Measurements from ENCODE around the gene HSP90AA1.
A peak's percentile ranks its signal among the peaks of the same experiment; 100 is the strongest.

The HSP90AA1 gene

DNA sequence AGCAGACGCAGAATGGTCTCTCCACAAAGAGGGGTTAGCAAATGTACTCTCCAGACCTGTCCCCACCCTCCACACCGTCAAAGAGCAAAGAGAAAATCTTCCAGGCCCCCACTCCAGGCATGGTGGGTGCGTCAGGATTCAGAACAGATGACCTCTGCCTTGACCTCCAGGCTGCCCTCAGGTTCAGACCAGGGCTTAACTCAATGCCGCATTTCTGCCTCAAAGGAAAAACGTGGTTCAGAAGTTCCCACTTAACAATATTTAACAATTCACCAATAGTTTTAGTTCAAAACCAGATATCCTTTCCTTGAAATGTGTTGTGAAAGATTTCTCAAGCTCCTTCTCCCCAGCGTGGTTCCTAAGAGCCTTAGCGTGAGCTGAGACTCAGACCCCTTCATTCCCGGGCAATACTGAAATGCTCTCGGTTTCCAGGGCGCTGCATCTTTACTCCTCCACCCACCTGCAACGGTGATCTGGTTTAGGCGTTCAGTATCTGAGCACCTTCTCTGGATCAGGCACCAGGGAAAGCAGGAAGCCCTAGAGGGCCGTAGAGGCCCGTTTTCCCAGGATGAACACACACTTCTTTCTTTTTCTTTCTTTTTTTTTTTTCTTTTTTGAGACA is 22.9 kb downstream of the HSP90AA1 start:
- H3K27me3 ChIP-seq (ENCODE audit: insufficient read depth, low read length, poor library complexity, severe bottlenecking), result no peaks in the 10 kb centered on the region
- no peaks in the 10 kb centered on the region for H4K20me1 ChIP-seq (ENCODE audit: insufficient read depth, low read length, poor library complexity, severe bottlenecking)
- H3K4me1 ChIP-seq (ENCODE audit: insufficient read depth, low read length, poor library complexity, severe bottlenecking), result no peaks in the 10 kb centered on the region
- no peaks in the 10 kb centered on the region for H3K9me2 ChIP-seq (replicated peaks; ENCODE audit: low read depth, low read length)
- TF ChIP-seq, protein P1, sequence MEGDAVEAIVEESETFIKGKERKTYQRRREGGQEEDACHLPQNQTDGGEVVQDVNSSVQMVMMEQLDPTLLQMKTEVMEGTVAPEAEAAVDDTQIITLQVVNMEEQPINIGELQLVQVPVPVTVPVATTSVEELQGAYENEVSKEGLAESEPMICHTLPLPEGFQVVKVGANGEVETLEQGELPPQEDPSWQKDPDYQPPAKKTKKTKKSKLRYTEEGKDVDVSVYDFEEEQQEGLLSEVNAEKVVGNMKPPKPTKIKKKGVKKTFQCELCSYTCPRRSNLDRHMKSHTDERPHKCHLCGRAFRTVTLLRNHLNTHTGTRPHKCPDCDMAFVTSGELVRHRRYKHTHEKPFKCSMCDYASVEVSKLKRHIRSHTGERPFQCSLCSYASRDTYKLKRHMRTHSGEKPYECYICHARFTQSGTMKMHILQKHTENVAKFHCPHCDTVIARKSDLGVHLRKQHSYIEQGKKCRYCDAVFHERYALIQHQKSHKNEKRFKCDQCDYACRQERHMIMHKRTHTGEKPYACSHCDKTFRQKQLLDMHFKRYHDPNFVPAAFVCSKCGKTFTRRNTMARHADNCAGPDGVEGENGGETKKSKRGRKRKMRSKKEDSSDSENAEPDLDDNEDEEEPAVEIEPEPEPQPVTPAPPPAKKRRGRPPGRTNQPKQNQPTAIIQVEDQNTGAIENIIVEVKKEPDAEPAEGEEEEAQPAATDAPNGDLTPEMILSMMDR (conservative IDR thresholded peaks at IDR 0.05; ENCODE audit: low read length), result no peak
- no peak for TF ChIP-seq EZH2phosphoT487 (IDR thresholded peaks at IDR 0.05; ENCODE audit: borderline replicate concordance)
- no peaks in the 10 kb centered on the region for H3K36me3 ChIP-seq (ENCODE audit: insufficient read depth, low read length)
- H3K4me3 ChIP-seq (ENCODE audit: low read length, poor library complexity, severe bottlenecking), result no peak overlapping the region
- H3K4me2 ChIP-seq (ENCODE audit: low read depth, low read length, poor library complexity, severe bottlenecking), result no peak overlapping the region
- H3K9ac ChIP-seq (ENCODE audit: low read depth, low read length, poor library complexity, severe bottlenecking), result no peak overlapping the region
- 0 out of 2 replicates have a peak overlapping the region, but pooled peaks have one; percentile 19 for H2AFZ ChIP-seq (ENCODE audit: low read length)
- H3K79me2 ChIP-seq (ENCODE audit: insufficient read depth, low read length), result no peaks in the 10 kb centered on the region
- no peaks in the 10 kb centered on the region for H3F3A ChIP-seq (ENCODE audit: low read depth)
- no peaks in the 10 kb centered on the region for H3K9me3 ChIP-seq (ENCODE audit: insufficient read depth, low read depth, low read length)

DNA sequence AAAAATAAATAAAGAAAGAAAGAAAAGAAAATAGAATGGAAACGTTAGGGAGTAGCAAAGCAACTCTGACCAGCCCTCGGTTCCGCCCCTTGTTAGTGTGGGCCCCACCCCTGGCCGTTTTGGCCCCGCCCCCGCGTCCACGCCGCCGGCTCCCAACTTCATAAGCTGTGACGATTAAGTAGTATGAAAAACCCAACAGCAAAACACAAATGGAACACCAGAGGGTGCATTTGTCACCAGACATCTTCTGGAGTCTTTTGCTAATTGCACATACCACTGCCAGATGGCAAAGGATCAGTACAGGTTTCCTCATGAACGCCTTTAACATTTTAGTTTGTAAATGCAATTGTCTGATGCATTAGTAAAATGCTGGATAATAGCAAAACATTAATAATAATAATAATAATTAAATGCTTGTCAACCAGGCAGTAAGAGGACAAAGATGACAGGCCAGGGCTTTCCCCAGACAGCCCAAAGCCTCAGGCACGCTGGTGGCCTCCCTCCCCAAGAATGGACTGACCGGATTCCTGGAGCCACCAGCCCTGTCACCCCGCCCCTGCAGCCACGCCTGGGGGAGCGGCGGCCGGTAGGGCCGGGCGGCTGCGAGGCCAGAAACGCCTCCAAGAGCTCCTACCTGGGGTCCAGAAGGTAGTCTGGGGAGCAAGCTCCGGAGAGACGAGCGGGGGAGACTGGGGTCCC is 23.6 kb downstream of the HSP90AA1 start:
- Histone ChIP-seq H3K4me3 (ENCODE audit: low read length, poor library complexity, severe bottlenecking) (no peak overlapping the region), H3K36me3 (ENCODE audit: insufficient read depth, low read length) (no peaks in the 10 kb centered on the region), H3K79me2 (ENCODE audit: insufficient read depth, low read length) (no peaks in the 10 kb centered on the region), H2AFZ (ENCODE audit: low read length) (no peak overlapping the region), H4K20me1 (ENCODE audit: insufficient read depth, low read length, poor library complexity, severe bottlenecking) (no peaks in the 10 kb centered on the region), H3K9ac (ENCODE audit: low read depth, low read length, poor library complexity, severe bottlenecking) (no peak overlapping the region), H3K9me2 (replicated peaks; ENCODE audit: low read depth, low read length) (no peaks in the 10 kb centered on the region), H3K27me3 (ENCODE audit: insufficient read depth, low read length, poor library complexity, severe bottlenecking) (no peaks in the 10 kb centered on the region), H3F3A (ENCODE audit: low read depth) (no peaks in the 10 kb centered on the region), H3K9me3 (ENCODE audit: insufficient read depth, low read depth, low read length) (no peaks in the 10 kb centered on the region), H3K4me1 (ENCODE audit: insufficient read depth, low read length, poor library complexity, severe bottlenecking) (no peaks in the 10 kb centered on the region), H3K4me2 (ENCODE audit: low read depth, low read length, poor library complexity, severe bottlenecking) (no peak overlapping the region)
- TF ChIP-seq, protein P1 (conservative IDR thresholded peaks at IDR 0.05; ENCODE audit: low read length), result peak; percentile 63
- TF ChIP-seq EZH2phosphoT487 (IDR thresholded peaks at IDR 0.05; ENCODE audit: borderline replicate concordance), result no peak

DNA sequence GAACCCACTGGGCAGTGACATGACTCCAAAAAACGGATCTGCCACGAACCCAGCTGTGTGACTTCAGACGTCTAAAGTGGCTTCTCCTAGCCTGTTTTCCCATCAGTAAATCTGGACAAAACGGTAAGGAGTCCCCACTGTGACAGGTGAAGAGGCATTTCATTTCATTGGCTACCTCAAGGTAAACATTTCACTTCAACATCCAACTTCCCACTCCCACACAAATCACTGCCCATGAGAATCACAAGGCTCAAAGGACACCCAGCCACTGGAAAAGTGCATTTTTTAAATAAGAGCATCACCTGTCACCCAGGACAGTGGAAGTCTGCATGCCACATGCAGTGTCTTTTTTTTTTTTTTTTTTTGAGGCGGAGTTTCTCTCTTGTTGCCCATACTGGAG is 27.9 kb downstream of the HSP90AA1 start:
- no peak overlapping the region for H3K9ac ChIP-seq (ENCODE audit: low read depth, low read length, poor library complexity, severe bottlenecking)
- no peaks in the 10 kb centered on the region for H3K27me3 ChIP-seq (ENCODE audit: insufficient read depth, low read length, poor library complexity, severe bottlenecking)
- no peak overlapping the region for H3K4me2 ChIP-seq (ENCODE audit: low read depth, low read length, poor library complexity, severe bottlenecking)
- no peaks in the 10 kb centered on the region for H3K79me2 ChIP-seq (ENCODE audit: insufficient read depth, low read length)
- H3K4me1 ChIP-seq (ENCODE audit: insufficient read depth, low read length, poor library complexity, severe bottlenecking), result no peaks in the 10 kb centered on the region
- H3F3A ChIP-seq (ENCODE audit: low read depth), result no peaks in the 10 kb centered on the region
- H3K9me3 ChIP-seq (ENCODE audit: insufficient read depth, low read depth, low read length), result no peaks in the 10 kb centered on the region
- H3K9me2 ChIP-seq (replicated peaks; ENCODE audit: low read depth, low read length), result no peaks in the 10 kb centered on the region
- no peaks in the 10 kb centered on the region for H4K20me1 ChIP-seq (ENCODE audit: insufficient read depth, low read length, poor library complexity, severe bottlenecking)
- no peak overlapping the region for H2AFZ ChIP-seq (ENCODE audit: low read length)
- no peaks in the 10 kb centered on the region for H3K36me3 ChIP-seq (ENCODE audit: insufficient read depth, low read length)
- H3K4me3 ChIP-seq (ENCODE audit: low read length, poor library complexity, severe bottlenecking), result no peak overlapping the region
- no peak for TF ChIP-seq EZH2phosphoT487 (IDR thresholded peaks at IDR 0.05; ENCODE audit: borderline replicate concordance)
- TF ChIP-seq, protein P1 (conservative IDR thresholded peaks at IDR 0.05; ENCODE audit: low read length), result no peak

Measured in Loucy (cell line).